NCI-H2107 treated with DMSO at 0.1 percent for 48 hours (cell line): ENCODE data around the gene CLDN25.

ENCODE experiments used
- DNase-seq: peaks from one replicate; lab custom pipeline; 2025; ENCODE audit not compliant: unreplicated experiment; lab: John Stamatoyannopoulos, UW

The CLDN25 gene

DNA sequence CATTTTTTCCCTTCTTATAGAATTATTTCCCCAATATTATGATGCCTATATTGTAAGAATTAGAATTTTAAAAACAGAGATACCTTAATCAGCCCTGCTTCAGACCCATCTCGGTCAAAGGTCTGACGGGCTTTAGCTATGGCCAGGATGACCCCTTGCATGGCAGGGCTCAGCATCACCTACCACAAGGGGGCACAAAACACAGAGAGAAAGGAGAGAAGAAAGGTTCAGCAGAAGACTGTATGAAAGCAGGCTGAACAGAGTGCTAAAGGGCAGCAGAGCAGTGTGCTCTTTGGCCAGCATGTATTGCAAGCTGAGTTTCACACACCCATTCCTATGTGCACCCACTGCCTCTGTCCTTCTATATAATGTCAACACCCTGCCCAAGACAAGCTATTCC lies 26.8 kb downstream of the CLDN25 start:
- peak; percentile 7 for DNase-seq

DNA sequence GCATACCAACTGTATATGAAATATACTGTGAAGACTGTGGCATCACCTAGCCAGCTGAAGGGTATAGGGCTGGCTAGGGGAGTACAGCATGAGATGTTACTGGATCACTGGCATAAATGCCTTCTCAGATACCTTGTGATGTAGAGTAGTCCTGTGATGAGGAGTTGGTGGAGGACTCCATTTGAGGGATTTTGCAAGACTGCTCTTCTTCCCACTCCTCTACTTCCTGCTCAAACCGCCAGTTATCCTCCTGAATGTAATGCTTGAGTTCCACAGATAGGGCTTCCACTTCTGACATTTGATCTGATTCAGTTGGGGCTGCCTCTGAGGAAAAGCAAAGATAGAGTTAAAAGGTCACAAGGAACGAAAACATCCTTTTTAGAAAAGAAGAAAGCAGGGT lies 29.3 kb downstream of the CLDN25 start:
- DNase-seq, result no peak

- DNase-seq, result no peak
Measured at GRCh38 chr11:113814181-113814580, 34.6 kb downstream of the CLDN25 start.

- DNase-seq, result no peak
Measured at GRCh38 chr11:113817162-113817561, 37.6 kb downstream of the CLDN25 start.

GRCh38 chr11:113817626-113818025 lies 38.0 kb downstream of the CLDN25 start:
- no peak for DNase-seq

- DNase-seq, result no peak
Measured at GRCh38 chr11:113818426-113818825, 38.8 kb downstream of the CLDN25 start.

DNA sequence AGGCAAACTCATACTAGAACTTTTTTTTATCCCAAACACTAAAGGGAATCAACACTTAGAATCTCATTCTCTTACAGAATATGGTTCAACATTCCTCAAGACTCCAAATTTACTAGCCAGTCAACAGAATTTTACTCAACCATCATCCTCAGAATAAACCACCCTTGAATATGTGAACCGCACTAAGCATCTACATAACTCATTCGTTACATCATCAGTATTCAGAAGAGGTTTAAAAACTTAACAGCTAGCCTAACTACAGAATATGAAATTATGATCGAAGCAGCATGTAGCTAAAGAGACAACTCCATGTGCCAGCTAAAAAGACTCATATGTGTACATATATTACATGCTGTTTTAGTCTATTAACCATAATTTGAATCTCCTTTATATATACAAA lies 47.9 kb downstream of the CLDN25 start:
- no peak for DNase-seq

DNA sequence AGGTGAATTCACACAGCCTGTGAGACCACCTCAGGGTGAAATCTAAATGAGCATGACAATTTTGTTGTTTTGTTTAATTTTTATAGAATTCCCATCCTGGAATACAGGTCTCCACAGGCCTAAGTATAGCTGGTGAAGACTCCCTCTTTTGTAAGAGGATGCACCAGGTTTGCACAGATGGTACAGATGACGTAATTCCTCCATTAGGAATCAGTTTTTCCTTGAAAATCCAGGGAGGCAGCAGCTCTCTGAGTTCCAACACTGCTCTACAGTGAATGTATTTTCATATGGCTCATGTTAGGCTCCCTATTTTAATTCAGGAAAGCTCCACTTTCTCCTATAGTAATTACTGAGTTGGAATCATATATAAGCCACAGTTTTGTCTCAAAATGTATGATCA lies 48.6 kb downstream of the CLDN25 start:
- DNase-seq, result no peak

DNA sequence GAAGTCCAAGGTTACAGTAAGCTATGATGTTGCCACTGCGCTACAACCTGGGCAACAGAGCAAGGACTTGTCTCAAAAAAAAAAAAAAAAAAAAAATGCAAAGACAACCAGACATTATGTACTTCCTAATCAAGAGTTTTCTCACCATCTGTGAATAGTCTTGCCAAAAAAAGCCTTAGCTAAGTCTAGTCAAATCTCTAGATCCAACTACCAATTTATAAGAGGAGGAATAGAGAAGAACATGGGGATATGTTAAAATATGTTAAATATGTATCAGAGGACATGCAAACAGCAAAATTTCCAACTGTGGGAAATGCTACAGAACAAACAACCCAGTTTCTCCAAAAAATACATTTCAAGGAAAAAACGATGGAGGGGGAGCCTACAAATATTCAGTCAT lies 50.2 kb downstream of the CLDN25 start:
- DNase-seq, result no peak
